ENCODE data around the gene ESYT1.

GRCh38 chr12:56115329-56115728, 12.7 kb upstream of the ESYT1 start:
- TF ChIP-seq CTCF (conservative IDR thresholded peaks at IDR 0.05; ENCODE audit: low read length): no peak
- no peak for TF ChIP-seq EZH2phosphoT487 (IDR thresholded peaks at IDR 0.05; ENCODE audit: borderline replicate concordance)
